MM.1S (cell line): ENCODE measurements around the gene SLC4A1AP.

Experiments used
- DNase-seq: peaks from one replicate; pipeline ENCODE4 v3.0.0-alpha.2; 2015
- H2AFZ ChIP-seq: fragments of 300-600 bp; sonication (generic); 2 replicates; pipeline ENCODE4 v1.6.0; 2016; ENCODE audit warnings: antibody characterized with exemption, low read length
- H3F3A ChIP-seq: fragments of 300-600 bp; sonication (generic); 2 replicates; pipeline ENCODE4 v1.6.1; 2016; ENCODE audit warnings: mild to moderate bottlenecking, antibody characterized with exemption, low read length, moderate library complexity, mixed read lengths; ENCODE audit not compliant: insufficient read depth
- H3K27ac ChIP-seq: fragments of 300-600 bp; sonication (generic); 2 replicates; pipeline ENCODE4 v1.5.1; 2016; ENCODE audit warnings: mild to moderate bottlenecking, low read length
- H3K27me3 ChIP-seq: fragments of 300-600 bp; sonication (generic); replicated peaks from 2 replicates; pipeline ENCODE4 v1.6.0; 2016; ENCODE audit warnings: low read length; ENCODE audit not compliant: insufficient read depth
- H3K36me3 ChIP-seq: fragments of 300-600 bp; sonication (generic); replicated peaks from 2 replicates; pipeline ENCODE4 v1.6.1; 2016; ENCODE audit warnings: mild to moderate bottlenecking, low read length, mixed read lengths; ENCODE audit not compliant: insufficient read depth
- H3K4me1 ChIP-seq: fragments of 300-600 bp; sonication (generic); 2 replicates; pipeline ENCODE4 v1.6.1; 2016; ENCODE audit warnings: low read length, mixed read lengths
- H3K4me2 ChIP-seq: fragments of 300-600 bp; sonication (generic); 2 replicates; pipeline ENCODE4 v1.6.0; 2016; ENCODE audit warnings: low read depth, low read length
- H3K4me3 ChIP-seq: fragments of 300-600 bp; sonication (generic); 2 replicates; pipeline ENCODE4 v1.5.1; 2016; ENCODE audit warnings: low read length, mixed read lengths
- H3K79me2 ChIP-seq: fragments of 300-600 bp; sonication (generic); 2 replicates; pipeline ENCODE4 v1.6.1; 2016; ENCODE audit warnings: mixed run types, low read length, mixed read lengths
- H3K9ac ChIP-seq: fragments of 300-600 bp; sonication (generic); 2 replicates; pipeline ENCODE4 v1.6.1; 2016; ENCODE audit warnings: low read length, mixed read lengths
- H3K9me2 ChIP-seq: fragments of 300-600 bp; sonication (generic); replicated peaks from 2 replicates; pipeline ENCODE4 v1.6.1; 2016; ENCODE audit warnings: mild to moderate bottlenecking, low read length, mixed read lengths; ENCODE audit not compliant: insufficient read depth
- H3K9me3 ChIP-seq: fragments of 300-600 bp; sonication (generic); replicated peaks from 2 replicates; pipeline ENCODE4 v1.6.1; 2016; ENCODE audit warnings: mild to moderate bottlenecking, low read length, mixed read lengths; ENCODE audit not compliant: insufficient read depth
- H4K20me1 ChIP-seq: fragments of 300-600 bp; sonication (generic); 2 replicates; pipeline ENCODE4 v1.6.1; 2016; ENCODE audit warnings: mild to moderate bottlenecking, low read length, moderate library complexity, mixed read lengths; ENCODE audit not compliant: insufficient read depth
- CTCF ChIP-seq: fragments of 300-600 bp; sonication (generic); IDR thresholded peaks from 2 replicates; pipeline ENCODE4 v1.5.1; 2016; ENCODE audit warnings: antibody characterized with exemption, low read length, mixed read lengths
- EZH2 ChIP-seq: fragments of 300-600 bp; sonication (generic); optimal IDR thresholded peaks from 2 replicates; pipeline ENCODE3; 2017; ENCODE audit warnings: low read depth, mild to moderate bottlenecking, antibody characterized with exemption, low read length, mixed read lengths
- EZH2phosphoT487 ChIP-seq: fragments of 300-600 bp; sonication (generic); IDR thresholded peaks from 2 replicates; pipeline ENCODE4 v1.6.1; 2018; ENCODE audit warnings: antibody characterized with exemption, low read length

Gene SLC4A1AP

GRCh38 chr2:27742571-27742970, 78.9 kb downstream of the SLC4A1AP start:
- TF ChIP-seq EZH2phosphoT487 (no peak), EZH2 (no peak), CTCF (no peak)

More at GRCh38 chr2:27742571-27742970, 78.9 kb downstream of the SLC4A1AP start:
- H3F3A ChIP-seq = no peaks in the 10 kb centered on the region
- no peak for DNase-seq
- no peaks in the 10 kb centered on the region for H3K4me1 ChIP-seq
- H3K4me3 ChIP-seq = no peak overlapping the region
- no peaks in the 10 kb centered on the region for H3K27me3 ChIP-seq
- H3K79me2 ChIP-seq = no peaks in the 10 kb centered on the region
- H3K4me2 ChIP-seq = no peak overlapping the region
- H3K9me2 ChIP-seq = no peaks in the 10 kb centered on the region
- H4K20me1 ChIP-seq = no peaks in the 10 kb centered on the region
- no peak overlapping the region for H3K9ac ChIP-seq
- H3K36me3 ChIP-seq = no peaks in the 10 kb centered on the region
- no peak overlapping the region for H3K27ac ChIP-seq
- no peak overlapping the region for H2AFZ ChIP-seq
- H3K9me3 ChIP-seq = no peaks in the 10 kb centered on the region
